HL-60 (cell line): ENCODE results near the gene RNF130.

Source experiments
- CTCF ChIP-seq: IDR thresholded peaks from one replicate; pipeline ENCODE4 v1.5.1; 2011; ENCODE audit warnings: low read length, control low read depth, inconsistent platforms; ENCODE audit not compliant: insufficient read depth
- GABPA ChIP-seq: IDR thresholded peaks from 2 replicates; pipeline ENCODE4 v1.6.1; 2012; ENCODE audit warnings: low read depth
- POLR2AphosphoS5 ChIP-seq: IDR thresholded peaks from 2 replicates; pipeline ENCODE4 v1.6.1; 2012; ENCODE audit warnings: low read depth
- REST ChIP-seq: IDR thresholded peaks from 2 replicates; pipeline ENCODE4 v1.6.1; 2012; ENCODE audit warnings: low read depth; ENCODE audit not compliant: insufficient replicate concordance

DNA sequence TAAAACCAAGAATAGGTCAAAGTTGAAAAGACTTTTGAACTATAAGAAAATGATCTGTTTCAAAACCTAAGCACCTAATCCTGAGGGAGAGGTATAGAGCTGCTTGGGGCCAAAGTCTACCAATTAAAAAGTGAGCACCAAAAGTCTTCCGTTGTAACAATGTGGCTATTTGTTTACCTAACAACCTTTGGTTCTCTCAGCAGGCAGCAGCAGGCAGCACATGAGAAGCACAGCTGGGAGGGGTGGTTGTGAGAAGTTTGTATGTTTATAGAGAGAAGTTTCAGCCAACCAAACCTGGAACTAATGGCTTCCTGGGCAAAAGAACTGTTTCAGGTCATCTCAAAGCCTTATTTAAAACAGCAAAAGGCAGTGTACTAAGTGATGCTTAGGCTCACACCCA lies 104.1 kb downstream of the RNF130 start:
- no peak for TF ChIP-seq CTCF
- no peak for TF ChIP-seq REST
- no peak for TF ChIP-seq POLR2AphosphoS5
- no peak for TF ChIP-seq GABPA
